GM21528 (cell line): ENCODE measurements around the gene ABCB8.

Experiments
- ATAC-seq: cut with Tn5 transposase; IDR thresholded peaks from one replicate; pipeline ENCODE4 v1.9.1; 2021; ENCODE audit warnings: mild to moderate bottlenecking, moderate library complexity; ENCODE audit not compliant: unreplicated experiment, low FRiP score

ABCB8 gene

GRCh38 chr7:151028131-151028947 is at the start of gene ABCB8:
TSS of gene ABCB8 (plus strand) at chr7:151028450. CDS start at chr7:151028516, 66 bp downstream.
- peak; percentile 97 for ATAC-seq

DNA sequence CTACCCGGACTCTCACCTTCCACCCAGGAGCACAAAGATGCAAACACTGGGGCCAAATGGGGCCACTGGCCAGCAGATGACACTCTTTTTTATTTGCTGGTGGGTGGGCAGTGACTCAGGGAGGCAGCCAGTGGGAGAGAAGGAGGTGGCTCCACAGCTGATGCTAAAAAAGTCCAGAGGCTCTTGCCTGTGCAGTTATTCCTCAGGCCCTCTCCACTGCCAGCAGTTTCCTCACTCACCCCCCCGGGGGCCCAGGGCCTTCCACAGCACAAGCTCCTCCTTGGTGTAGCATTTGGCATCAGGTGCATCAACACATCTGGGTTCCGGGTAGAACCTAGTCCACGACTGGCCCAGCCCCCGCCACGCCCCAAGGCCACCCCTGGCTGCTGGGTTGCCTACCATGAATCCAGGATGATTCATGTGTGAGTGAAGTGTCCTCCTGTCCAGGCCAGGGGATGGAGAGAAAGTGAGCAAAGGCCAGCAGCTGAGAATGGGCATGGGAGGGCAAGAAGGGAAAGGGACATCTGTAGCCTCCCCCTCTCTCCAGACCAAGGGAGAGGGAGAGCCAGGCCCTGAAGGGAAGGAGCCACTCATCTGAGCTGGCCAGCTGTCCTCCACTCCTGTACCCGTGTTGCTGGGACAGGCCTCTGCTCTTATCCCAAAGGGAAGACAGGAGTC is 48.4 kb upstream of the ABCB8 start:
- no peak for ATAC-seq

GRCh38 chr7:150980663-150981062 is 47.6 kb upstream of the ABCB8 start:
- ATAC-seq = no peak

- ATAC-seq = no peak
Observed at GRCh38 chr7:150981644-150982043, 46.6 kb upstream of the ABCB8 start.

DNA sequence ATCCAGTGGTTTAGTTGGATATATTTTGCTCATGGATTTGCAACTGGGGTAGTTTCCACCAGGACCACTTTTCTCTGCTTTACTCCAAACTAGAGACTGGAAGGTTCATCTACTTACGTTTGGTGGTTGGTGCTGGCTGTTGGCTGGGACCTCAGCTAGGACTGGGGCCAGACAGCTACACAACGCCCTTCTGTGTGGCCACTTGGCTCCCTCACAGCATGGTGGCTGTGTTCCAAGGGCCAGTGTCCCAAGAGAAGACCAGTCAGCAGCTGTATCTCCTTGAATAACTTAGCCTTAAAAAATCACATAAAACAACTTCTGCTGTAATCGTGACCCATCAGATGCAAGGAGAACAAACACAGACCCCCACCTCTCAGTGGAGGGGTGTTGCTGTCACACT is 45.9 kb upstream of the ABCB8 start:
- no peak for ATAC-seq

DNA sequence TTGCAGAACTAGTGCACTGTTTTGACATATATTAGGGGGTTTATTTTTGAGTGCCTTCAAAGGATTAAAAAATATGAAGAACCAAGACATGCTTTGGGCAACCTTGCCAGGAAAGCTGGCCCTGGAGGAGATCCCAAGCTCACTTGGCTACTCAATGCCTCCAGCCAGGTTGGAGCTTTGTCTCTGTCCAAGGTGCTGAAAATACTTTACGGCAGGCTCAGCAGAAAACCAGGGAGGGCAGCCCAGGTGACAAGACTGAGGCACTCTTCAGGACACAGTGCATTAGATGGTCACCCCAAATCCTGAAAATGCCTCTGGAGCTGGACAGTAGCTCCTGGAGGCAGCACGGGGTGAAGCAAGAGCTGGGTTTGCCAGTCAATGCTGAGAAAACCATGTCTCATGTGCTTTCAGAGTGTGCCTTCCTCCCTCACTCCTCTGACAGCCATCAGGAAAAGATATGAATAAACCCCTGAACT is 44.3 kb upstream of the ABCB8 start:
- no peak for ATAC-seq

DNA sequence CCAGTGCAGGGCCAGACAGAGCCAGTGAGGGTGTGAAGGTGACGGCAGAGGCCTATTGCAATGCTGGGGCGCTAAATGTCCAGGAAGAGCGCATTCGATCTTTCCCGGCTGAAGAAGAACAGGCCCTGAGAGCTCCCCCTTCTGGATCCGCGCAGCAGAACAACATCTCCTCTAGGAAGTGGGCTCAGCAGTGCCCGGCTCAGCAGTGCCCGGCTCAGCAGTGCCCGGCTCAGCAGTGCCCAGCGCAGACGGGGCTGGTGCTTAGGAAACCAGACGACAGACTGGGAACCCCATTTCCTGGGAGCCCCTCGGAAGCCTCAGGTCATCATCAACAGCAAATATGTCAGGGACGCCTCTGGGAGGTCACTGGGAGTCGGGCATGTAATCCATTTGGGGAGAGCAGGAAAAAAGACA is 42.1 kb upstream of the ABCB8 start:
- no peak for ATAC-seq

DNA sequence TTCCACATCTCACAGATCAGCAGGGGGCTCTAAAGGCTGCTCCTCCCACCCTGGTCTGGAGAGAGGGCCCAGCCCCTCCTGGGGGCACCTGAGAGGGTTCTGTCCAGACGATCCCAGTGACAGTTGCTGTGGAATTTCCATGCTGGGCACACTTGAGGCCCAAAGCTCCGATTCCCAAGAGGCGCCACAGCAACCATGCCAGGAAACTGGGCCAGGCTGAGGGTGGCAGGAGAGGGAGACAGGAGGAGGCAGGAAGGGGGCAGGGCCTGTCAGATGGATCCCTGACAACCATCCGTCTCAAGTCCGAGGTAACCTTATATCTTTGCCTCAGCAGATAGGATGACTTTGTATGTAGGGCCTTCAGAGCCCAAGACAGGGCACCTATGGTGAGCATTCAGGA is 41.7 kb upstream of the ABCB8 start:
- ATAC-seq = no peak

DNA sequence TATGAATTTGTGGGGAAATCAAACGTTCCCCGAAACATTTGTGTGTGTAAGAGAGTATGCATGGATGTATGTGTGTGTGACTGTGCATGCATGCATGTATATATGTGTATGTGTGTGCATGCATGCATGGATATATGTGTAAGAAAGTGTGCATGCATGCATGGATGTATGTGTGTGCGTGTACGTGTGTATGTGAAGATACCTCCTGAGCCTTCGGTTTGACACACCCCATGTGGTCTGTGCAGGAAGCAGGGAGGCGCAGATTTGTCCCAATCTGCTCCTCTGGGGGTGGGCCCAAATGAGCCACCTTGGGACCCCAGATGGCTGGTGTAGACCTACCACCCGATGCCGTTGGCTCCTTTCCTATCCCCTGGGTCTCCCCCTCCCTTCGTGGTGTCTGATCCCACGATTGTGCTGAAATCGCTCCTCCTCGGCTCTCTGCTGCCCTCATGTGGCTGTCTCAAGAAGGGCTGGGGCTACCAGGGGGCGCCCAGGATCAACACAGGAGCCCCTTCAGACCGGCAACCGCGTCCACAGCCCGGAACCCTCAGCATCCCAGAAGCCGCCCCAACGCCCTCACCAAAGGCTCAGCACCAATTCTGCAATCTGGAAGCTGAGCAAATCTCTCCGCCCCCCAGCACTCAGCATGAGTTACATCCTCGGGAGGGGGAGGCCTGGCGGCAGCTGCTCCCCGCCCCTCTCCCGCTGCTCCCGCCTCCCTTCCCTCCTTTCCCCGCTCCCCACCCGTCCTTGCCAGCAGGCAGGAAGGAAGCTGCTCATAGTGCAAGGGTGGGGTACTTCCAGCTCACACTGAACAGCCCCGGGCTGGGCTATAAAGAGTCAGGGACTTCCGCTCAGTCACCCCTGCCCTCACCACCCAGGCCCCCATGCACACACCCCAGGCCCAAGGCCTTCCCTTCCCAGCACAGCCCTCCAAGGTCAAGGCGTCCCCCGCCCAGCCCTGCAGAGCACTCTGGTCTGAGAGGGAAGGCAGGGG is 39.7 kb upstream of the ABCB8 start:
- no peak for ATAC-seq

GRCh38 chr7:150989456-150989855 is 38.8 kb upstream of the ABCB8 start:
- ATAC-seq = no peak

GRCh38 chr7:150990416-150991186 is 37.6 kb upstream of the ABCB8 start, which contains the start of gene NOS3:
TSS of gene NOS3 (plus strand) at chr7:150991017. CDS start at chr7:150993804, 2,787 bp downstream.
- ATAC-seq = no peak

GRCh38 chr7:150992051-150992640 is 36.1 kb upstream of the ABCB8 start:
- ATAC-seq = no peak

DNA sequence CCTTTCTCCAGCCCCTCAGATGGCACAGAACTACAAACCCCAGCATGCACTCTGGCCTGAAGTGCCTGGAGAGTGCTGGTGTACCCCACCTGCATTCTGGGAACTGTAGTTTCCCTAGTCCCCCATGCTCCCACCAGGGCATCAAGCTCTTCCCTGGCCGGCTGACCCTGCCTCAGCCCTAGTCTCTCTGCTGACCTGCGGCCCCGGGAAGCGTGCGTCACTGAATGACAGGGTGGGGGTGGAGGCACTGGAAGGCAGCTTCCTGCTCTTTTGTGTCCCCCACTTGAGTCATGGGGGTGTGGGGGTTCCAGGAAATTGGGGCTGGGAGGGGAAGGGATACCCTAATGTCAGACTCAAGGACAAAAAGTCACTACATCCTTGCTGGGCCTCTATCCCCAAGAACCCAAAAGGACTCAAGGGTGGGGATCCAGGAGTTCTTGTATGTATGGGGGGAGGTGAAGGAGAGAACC is 35.4 kb upstream of the ABCB8 start:
- ATAC-seq = no peak

- ATAC-seq = no peak
Observed at GRCh38 chr7:150993511-150993910, 34.7 kb upstream of the ABCB8 start.

DNA sequence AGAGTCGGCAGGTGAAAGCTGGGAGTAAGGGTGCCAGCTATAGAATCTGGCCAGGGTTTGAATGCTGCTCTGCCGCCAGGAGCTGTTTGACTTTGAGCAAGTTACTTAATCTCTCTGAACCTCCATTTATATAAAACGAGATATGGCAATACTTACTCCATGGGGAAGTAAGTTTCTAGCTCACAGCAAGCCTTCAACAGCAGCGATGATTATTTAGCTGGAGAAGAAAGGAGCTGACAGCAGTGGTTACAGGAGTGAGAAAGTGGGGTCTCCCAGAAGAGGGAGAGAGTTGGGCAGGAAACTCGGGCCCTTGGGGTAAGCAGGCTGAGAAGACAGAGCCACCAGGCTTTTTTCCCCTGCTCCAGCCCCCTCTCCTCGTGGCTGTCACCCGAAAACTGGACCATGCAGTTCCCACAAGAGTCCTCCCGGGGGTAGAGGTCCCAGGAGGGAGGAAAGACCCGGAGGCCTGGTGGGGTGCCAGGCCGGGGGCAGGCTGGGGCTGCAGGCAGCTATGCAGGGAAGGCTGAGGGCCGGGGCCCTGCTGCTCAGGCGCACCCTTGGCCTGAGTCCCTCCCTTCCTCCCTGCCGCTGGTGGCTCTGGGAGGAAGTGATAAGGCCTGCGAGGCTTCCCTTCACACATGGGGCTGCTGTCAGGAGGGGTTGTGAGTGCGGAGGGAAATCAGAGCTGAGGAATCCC is 34.0 kb upstream of the ABCB8 start:
- no peak for ATAC-seq

DNA sequence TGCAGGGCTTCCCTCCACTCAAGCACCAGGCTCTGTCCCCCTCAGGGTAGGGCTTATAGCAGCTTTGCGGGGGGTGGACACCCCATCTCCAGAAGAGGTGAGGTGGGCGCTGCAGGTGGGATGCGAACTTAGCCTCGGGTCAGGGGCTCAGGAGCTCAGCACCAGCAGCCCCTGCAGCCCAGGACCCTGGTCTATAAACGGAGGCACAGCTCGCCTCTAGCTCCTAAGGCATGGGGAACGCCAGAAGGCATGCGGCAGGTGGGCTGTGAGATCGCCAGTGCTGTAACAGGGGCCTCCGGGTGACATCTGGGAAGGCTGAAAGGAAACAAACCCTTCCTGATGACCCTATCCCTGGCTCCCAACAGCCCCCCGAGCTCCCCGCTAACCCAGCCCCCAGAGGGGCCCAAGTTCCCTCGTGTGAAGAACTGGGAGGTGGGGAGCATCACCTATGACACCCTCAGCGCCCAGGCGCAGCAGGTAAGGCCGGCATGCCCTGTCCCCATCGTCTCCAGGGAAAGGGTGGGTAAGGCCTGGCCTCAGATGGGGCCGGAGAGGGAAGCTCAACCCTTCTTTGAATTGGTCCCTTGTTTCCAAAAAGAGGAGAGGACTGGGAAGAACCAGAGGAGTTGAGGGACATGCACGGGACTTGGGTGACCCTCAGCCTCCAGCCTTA is 33.3 kb upstream of the ABCB8 start:
- no peak for ATAC-seq

- no peak for ATAC-seq
Observed at GRCh38 chr7:150996376-150997074, 31.7 kb upstream of the ABCB8 start.
